ENCODE data around the gene GAPDH. TPM values are rescaled to one million over a fixed set of nuclear protein-coding genes. Genes with fewer than 3 reads are reported as not detected.

Gene GAPDH
- total RNA-seq, 4 donors from 2014 or later: 1,806 to 2,946 (median 2,333) TPM

GRCh38 chr12:6533653-6533922 is 729 bp upstream of the GAPDH start:
- no peaks in the 10 kb centered on the region for H3K9me3 ChIP-seq
- H3K4me1 ChIP-seq: peaks cover 31 to 55% (median 42%) of the 10 kb centered on the region in 4 donors
- in situ Hi-C loops (cut with MboI; ENCODE audit: low pct_ligation_motif_present in 1 of 4, low pct_unique_long_range_greater_than_20kb in 1 of 4, low sequenced_read_pairs in 3 of 4) (loop anchor here in 1 of 4 donors (25.0 kb wide), 2 partner anchors 96 to 196 kb away; partner anchors contain the start of genes CD27 and TNFRSF1A), intact Hi-C loops (cut with DNase I; ENCODE audit: low total_unique reads) (loop anchor here (10.0 kb wide), 1 partner anchor 209 kb away; no protein-coding TSS in a partner anchor)
- H3K27ac ChIP-seq: peak overlapping the region; percentile 94 to 98 (median 98)
- DNase-seq: no peak
- peak overlapping the region; percentile 71 to 82 (median 72) for H3K4me3 ChIP-seq
- 0% methylated on average over 9 of the region's 9 CpGs; no CpG with 5 or more reads in 1 of the 2 donors for WGBS, 2 donors (ENCODE audit: low coverage in 1 of 2)
- no peak for TF ChIP-seq POLR2A (IDR thresholded peaks at IDR 0.05)
- H3K27me3 ChIP-seq: no peaks in the 10 kb centered on the region
- H3K36me3 ChIP-seq: peaks cover 0 to 16% (median 11%) of the 10 kb centered on the region in 4 donors

- intact Hi-C loops (cut with DNase I; ENCODE audit: low total_unique reads) (loop anchor here (10.0 kb wide), 1 partner anchor 210 kb away; no protein-coding TSS in a partner anchor), in situ Hi-C loops (cut with MboI; ENCODE audit: low pct_ligation_motif_present in 1 of 4, low pct_unique_long_range_greater_than_20kb in 1 of 4, low sequenced_read_pairs in 3 of 4) (loop anchor here in 1 of 4 donors (25.0 kb wide), 2 partner anchors 97 to 197 kb away; partner anchors contain the start of genes CD27 and TNFRSF1A)
- H3K36me3 ChIP-seq: peaks cover 0 to 16% (median 6%) of the 10 kb centered on the region in 4 donors
- 0% methylated on average over 15 of the region's 25 CpGs; no CpG with 5 or more reads in 1 of the 2 donors for WGBS, 2 donors (ENCODE audit: low coverage in 1 of 2)
- peak overlapping the region; percentile 72 to 88 (median 78) for H3K4me3 ChIP-seq
- no peak for DNase-seq
- peaks cover 31 to 65% (median 46%) of the 10 kb centered on the region in 4 donors for H3K4me1 ChIP-seq
- H3K27me3 ChIP-seq: no peaks in the 10 kb centered on the region
- H3K9me3 ChIP-seq: no peaks in the 10 kb centered on the region
- H3K27ac ChIP-seq: peak overlapping the region; percentile 94 to 98 (median 98)
- TF ChIP-seq POLR2A (IDR thresholded peaks at IDR 0.05) (no peak), POLR2AphosphoS5 (IDR thresholded peaks at IDR 0.05) (no peak), EP300 (IDR thresholded peaks at IDR 0.05; ENCODE audit: low read depth) (no peak)
- TF ChIP-seq, protein P1, sequence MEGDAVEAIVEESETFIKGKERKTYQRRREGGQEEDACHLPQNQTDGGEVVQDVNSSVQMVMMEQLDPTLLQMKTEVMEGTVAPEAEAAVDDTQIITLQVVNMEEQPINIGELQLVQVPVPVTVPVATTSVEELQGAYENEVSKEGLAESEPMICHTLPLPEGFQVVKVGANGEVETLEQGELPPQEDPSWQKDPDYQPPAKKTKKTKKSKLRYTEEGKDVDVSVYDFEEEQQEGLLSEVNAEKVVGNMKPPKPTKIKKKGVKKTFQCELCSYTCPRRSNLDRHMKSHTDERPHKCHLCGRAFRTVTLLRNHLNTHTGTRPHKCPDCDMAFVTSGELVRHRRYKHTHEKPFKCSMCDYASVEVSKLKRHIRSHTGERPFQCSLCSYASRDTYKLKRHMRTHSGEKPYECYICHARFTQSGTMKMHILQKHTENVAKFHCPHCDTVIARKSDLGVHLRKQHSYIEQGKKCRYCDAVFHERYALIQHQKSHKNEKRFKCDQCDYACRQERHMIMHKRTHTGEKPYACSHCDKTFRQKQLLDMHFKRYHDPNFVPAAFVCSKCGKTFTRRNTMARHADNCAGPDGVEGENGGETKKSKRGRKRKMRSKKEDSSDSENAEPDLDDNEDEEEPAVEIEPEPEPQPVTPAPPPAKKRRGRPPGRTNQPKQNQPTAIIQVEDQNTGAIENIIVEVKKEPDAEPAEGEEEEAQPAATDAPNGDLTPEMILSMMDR (IDR thresholded peaks at IDR 0.05): no peak
Measured at GRCh38 chr12:6534695-6534944, 303 bp downstream of the GAPDH start.

DNA sequence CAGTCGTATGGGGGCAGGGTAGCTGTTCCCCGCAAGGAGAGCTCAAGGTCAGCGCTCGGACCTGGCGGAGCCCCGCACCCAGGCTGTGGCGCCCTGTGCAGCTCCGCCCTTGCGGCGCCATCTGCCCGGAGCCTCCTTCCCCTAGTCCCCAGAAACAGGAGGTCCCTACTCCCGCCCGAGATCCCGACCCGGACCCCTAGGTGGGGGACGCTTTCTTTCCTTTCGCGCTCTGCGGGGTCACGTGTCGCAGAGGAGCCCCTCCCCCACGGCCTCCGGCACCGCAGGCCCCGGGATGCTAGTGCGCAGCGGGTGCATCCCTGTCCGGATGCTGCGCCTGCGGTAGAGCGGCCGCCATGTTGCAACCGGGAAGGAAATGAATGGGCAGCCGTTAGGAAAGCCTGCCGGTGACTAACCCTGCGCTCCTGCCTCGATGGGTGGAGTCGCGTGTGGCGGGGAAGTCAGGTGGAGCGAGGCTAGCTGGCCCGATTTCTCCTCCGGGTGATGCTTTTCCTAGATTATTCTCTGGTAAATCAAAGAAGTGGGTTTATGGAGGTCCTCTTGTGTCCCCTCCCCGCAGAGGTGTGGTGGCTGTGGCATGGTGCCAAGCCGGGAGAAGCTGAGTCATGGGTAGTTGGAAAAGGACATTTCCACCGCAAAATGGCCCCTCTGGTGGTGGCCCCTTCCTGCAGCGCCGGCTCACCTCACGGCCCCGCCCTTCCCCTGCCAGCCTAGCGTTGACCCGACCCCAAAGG is 804 bp downstream of the GAPDH start:
- intact Hi-C loops (cut with DNase I; ENCODE audit: low total_unique reads) (loop anchor here (5.0 to 10.0 kb wide), 2 partner anchors 113 to 210 kb away; no protein-coding TSS in a partner anchor), in situ Hi-C loops (cut with MboI; ENCODE audit: low pct_ligation_motif_present in 1 of 4, low pct_unique_long_range_greater_than_20kb in 1 of 4, low sequenced_read_pairs in 3 of 4) (loop anchor here in 1 of 4 donors (25.0 kb wide), 2 partner anchors 98 to 198 kb away; partner anchors contain the start of genes CD27 and TNFRSF1A)
- Histone ChIP-seq H3K27me3 (no peaks in the 10 kb centered on the region), H3K36me3 (peaks cover 0 to 16% (median 6%) of the 10 kb centered on the region in 4 donors), H3K27ac (peak overlapping the region; percentile 94 to 98 (median 98)), H3K4me3 (peak overlapping the region; percentile 72 to 88 (median 78)), H3K9me3 (no peaks in the 10 kb centered on the region), H3K4me1 (peaks cover 34 to 70% (median 51%) of the 10 kb centered on the region in 4 donors)
- DNase-seq: peak; percentile 82
- TF ChIP-seq POLR2AphosphoS5 (IDR thresholded peaks at IDR 0.05): peak; percentile 81 to 86 (median 83)
- TF ChIP-seq POLR2A (IDR thresholded peaks at IDR 0.05): no peak
- TF ChIP-seq, protein P1 (IDR thresholded peaks at IDR 0.05): peak in 1 of 5 experiments; percentile 15
- WGBS, 2 donors (ENCODE audit: low coverage in 1 of 2): 1 to 20% methylated on average over 1 to 43 of the region's 52 CpGs

- peaks cover 37 to 75% (median 55%) of the 10 kb centered on the region in 4 donors for H3K4me1 ChIP-seq
- H3K9me3 ChIP-seq: no peaks in the 10 kb centered on the region
- in situ Hi-C loops (cut with MboI; ENCODE audit: low pct_ligation_motif_present in 1 of 4, low pct_unique_long_range_greater_than_20kb in 1 of 4, low sequenced_read_pairs in 3 of 4) (loop anchor here in 1 of 4 donors (25.0 kb wide), 2 partner anchors 98 to 198 kb away; partner anchors contain the start of genes CD27 and TNFRSF1A), intact Hi-C loops (cut with DNase I; ENCODE audit: low total_unique reads) (loop anchor here (5.0 to 10.0 kb wide), 2 partner anchors 113 to 211 kb away; no protein-coding TSS in a partner anchor)
- TF ChIP-seq, protein P1 (IDR thresholded peaks at IDR 0.05): no peak
- no peak for TF ChIP-seq POLR2AphosphoS5 (IDR thresholded peaks at IDR 0.05)
- TF ChIP-seq POLR2A (IDR thresholded peaks at IDR 0.05): no peak
- no peak for TF ChIP-seq EP300 (IDR thresholded peaks at IDR 0.05; ENCODE audit: low read depth)
- no peak for DNase-seq
- peak overlapping the region; percentile 72 to 88 (median 78) for H3K4me3 ChIP-seq
- H3K36me3 ChIP-seq: peaks cover 0 to 16% (median 6%) of the 10 kb centered on the region in 4 donors
- 0% methylated on average over 6 of the region's 6 CpGs; no CpG with 5 or more reads in 1 of the 2 donors for WGBS, 2 donors (ENCODE audit: low coverage in 1 of 2)
- H3K27me3 ChIP-seq: no peaks in the 10 kb centered on the region
- H3K27ac ChIP-seq: peak overlapping the region; percentile 94 to 98 (median 98)
Measured at GRCh38 chr12:6535697-6535946, 1.3 kb downstream of the GAPDH start.

Data from transverse colon (tissue), 4 donors.